HG03025 (cell line): ENCODE measurements around the gene CCNF.
A peak's percentile ranks its signal among the peaks of the same experiment; 100 is the strongest.

Experiments
- ATAC-seq: cut with Tn5 transposase; IDR thresholded peaks from one replicate; pipeline ENCODE4 v1.9.1; 2021; ENCODE audit warnings: mild to moderate bottlenecking, moderate library complexity; ENCODE audit not compliant: unreplicated experiment, low FRiP score

Gene CCNF

DNA sequence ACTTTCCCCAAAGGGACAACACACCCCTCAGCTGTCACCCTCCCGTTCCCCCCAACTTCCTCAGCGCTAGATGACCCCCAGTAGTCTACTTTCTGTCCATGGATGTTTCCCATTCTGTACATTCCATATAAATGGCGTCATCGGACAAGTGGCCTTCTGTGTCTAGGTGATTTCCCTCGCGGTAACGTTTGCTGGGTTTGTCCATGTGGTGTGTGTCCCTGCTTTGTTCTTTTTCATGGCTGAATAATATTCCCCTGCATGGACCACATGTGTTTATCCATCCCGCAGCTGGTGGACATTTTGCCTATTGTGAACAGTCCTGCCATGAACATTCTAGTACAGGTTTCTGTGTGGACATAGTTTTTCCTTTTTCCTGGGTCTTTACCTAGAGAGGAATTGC lies 23.4 kb downstream of the CCNF start:
- no peak for ATAC-seq

DNA sequence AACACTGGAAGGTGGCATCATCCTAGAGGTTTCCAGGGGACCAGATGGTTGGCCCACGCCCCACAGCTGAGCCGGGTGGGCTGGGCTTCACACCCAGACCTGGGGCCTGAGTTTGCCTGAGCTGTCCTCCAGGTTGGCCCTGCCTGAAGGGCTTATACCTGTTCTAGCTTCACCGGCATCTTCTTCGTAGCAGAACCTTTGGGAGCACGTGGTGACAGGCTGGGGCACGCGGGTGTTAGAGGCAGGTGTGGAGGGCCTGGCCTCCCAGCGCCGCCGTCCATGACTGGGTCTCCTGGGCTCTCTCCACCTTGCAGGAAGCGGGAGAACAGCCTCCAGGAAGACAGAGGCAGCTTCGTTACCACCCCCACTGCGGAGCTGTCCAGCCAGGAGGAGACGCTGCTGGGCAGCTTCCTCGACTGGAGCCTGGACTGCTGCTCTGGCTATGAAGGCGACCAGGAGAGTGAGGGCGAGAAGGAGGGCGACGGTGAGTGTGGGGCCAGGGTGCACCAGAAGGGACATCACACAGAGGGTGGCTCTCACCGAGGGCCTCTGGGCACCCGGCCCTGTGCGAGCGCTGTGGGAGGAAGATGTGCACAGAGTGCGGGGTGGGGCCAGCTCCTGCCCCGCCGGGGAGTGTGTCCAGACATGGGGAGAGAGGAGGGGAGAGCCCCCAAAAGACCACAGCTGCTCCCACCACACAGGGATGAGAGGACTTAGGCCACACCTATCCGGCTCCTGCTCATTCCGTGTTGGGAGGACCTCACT lies 26.0 kb downstream of the CCNF start:
- no peak for ATAC-seq

DNA sequence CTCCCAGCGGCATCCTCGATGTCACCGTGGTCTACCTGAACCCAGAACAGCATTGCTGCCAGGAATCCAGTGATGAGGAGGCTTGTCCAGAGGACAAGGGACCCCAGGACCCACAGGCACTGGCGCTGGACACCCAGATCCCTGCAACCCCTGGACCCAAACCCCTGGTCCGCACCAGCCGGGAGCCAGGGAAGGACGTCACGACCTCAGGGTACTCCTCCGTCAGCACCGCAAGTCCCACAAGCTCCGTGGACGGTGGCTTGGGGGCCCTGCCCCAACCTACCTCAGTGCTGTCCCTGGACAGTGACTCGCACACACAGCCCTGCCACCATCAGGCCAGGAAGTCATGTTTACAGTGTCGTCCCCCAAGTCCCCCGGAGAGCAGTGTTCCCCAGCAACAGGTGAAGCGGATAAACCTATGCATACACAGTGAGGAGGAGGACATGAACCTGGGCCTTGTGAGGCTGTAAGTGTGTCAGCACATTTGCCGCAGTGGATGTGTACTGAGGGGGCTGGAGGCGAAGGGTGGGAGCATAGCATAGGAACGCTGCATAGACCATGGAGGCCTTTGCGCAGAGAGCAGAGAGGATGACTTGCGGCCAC lies 27.4 kb downstream of the CCNF start:
- ATAC-seq = no peak

DNA sequence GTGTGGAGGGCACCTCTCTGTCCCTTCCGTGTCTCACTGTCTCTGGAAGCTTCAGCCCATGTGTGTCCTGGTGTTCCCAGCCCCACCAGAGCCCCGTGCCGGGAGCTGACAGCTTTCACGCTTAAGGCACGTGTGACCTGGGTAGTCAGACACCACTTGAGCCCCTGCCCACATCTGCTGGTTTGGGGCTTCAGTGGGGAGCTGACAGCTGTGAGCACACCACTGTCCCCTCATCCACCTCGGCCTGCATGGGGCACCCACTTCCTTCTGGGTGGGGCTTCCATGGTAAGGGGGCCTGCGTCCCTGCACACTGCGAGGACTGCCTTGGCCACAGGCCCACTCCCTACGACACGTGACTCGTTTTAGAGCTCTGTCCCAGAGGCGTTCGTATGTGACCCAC lies 28.0 kb downstream of the CCNF start:
- ATAC-seq = no peak

DNA sequence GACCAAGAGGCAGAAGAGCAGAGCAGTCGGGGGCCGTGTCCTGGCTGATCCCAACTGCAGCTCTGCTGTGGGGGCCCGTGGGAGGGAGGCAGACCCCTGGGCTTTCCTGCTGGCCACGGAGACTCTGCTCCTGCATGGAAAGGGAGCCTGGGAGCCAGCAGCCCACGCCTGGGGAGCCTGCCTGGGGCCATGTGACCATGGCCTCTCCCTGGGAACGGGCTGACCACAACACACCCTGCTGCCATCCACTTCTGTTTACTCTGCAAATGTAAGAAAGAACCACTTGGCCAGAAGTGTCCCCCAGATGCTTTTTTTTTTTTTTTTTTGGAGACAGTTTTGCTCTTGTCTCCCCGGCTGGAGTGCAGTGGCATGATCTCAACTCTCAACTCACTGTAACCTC lies 28.7 kb downstream of the CCNF start:
- ATAC-seq = no peak

DNA sequence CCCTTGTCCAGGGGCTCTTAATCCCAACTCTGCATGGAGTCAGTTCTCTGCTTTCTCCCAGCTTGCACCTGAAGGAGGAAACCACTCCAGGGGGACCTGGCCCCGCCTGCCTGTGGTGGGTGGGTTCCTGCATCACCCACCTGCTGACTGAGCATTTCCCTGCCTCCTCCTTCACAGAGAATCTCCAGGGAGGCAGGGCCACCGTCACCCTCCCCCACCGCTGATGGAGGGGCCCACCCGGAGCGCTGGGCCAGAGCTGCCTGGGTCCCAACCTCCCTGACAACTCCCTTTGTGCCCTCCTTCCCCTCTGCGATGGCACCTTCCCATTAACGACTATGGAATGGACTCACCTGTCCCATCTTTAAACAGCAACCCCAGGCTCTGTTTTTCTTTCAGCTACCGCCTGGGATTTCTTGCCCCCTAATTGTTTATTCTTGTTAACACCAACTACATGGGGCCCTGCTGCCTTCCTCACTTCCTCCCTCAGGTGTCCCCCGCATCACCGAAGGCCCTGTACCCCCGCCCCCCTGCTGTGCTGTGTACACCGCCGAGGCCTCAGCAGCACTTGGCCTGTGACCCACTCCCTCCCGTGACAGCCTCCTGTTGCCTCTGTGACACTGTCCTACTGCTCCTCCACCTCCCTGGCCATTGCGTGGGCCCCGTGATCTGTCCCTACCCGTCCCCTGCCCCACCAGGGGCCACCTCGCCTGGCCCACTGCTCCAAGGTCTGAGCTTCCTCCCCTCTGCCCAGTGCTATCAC lies 29.8 kb downstream of the CCNF start:
- no peak for ATAC-seq

DNA sequence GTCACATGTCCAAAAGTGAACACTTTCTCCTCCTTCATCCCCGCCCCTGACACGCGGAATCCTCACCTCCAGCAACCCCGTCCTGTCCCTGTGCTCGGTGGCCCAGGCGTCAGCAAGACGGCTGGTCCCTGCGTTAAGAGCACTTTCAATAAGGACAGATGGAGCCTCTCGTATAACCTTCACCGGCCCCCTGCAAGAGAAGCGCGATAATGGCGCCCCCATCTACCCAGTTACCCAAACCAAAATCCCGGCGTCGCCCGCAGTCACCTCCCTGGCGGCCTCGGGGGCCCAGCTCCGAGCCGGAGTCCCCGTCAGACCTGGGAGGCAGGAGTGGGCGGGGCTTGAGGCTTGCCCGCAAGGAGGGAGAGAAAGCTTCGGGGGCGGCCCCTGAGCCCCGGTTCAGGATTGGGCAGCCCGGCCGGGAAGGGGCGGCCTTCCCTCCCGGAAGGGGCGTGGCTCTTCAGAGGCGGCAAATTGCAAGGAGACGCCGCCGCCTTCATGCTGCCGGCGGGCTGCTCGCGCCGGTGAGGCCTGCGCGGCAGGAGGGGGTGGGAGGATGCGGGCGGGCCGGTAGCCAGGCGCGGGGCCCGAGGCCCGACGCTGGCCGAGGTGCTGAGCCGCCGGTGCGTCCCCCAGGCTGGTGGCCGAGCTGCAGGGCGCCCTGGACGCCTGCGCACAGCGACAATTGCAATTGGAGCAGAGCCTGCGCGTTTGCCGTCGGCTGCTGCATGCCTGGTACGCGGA lies 30.6 kb downstream of the CCNF start, which contains the start of gene TEDC2:
Gene TEDC2 (plus strand): TSS at position 463 of the 744 bp plus-strand sequence. CDS start 36 bp downstream, at position 499.
- ATAC-seq = peak; percentile 76

DNA sequence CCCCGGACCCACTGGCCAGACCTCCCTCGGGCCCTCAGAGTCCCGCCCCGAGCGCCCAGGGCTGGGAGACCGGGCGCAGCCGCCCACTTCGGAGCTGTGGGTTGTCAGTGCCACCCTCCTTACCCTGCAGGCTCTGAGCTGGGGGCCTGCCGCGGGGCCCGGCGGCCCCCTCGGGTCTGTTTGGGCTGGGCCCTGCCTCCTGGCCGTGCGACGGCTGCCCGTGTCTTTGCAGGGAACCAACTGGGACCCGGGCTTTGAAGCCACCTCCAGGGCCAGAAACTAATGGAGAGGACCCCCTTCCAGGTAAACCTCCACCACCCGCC lies 31.1 kb downstream of the CCNF start:
- ATAC-seq = no peak

DNA sequence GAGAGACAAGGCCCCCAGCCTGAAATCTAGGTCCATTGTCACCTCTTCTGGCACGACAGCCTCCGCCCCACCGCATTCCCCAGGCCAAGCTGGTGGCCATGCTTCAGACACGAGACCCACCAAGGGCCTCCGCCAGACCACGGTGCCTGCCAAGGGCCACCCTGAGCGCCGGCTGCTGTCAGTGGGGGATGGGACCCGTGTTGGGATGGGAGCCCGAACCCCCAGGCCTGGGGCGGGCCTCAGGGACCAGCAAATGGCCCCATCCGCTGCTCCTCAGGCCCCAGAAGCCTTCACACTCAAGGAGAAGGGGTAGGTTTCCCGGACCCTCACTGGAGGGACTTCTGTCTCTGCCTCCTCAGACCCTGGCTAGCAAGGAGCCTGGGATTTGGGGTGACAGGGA lies 31.7 kb downstream of the CCNF start:
- ATAC-seq = no peak

DNA sequence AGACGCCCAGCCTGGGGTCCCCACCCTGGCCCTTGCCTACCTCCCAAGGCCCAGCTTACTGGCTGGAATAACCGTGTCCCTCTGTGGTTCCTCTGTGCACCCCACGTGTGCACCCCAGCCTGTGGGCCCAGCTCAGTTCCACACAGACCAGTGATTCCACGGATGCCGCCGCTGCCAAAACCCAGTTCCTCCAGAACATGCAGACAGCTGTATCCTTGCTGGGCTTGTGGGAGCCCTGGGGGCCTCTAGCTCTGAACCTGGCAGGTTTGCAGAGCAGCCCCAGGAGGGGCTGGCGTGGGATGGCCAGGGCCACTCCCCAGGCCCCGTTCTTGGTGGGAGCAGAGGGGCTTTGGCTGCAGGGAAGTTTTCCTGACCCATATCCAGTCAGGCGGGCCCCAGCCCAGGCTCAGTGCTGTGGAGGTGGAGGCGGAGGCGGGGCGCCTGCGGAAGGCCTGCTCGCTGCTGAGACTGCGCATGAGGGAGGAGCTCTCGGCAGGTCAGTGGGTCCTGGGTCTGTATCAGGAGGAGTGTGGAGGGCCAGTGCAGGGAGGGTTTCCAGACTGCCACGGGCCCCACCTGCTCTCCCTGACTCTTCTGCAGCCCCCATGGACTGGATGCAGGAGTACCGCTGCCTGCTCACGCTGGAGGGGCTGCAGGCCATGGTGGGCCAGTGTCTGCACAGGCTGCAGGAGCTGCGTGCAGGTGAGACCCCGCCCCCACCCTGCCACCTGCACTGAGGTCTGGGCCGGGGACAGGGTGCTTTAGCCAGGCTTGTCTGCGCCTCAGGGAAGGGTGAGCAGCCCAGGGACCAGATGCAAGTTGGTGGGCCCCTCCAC lies 33.0 kb downstream of the CCNF start:
- ATAC-seq = no peak

DNA sequence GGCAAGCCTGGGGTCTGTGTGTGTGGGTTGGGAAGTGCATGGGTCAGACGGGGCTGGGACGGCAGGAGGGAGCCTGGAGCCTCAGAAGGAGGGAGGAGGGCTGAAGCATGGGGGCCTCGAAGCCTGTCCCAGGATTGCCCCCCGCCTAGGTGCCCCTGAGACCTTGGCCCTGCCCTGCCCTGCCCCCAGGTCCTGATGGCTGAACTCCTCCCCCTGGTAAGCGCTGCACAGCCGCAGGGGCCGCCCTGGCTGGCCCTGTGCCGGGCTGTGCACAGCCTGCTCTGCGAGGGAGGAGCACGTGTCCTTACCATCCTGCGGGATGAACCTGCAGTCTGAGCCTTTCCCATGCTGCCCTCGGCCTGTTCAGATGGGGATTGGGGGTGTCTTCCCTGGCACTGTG lies 35.1 kb downstream of the CCNF start:
- ATAC-seq = no peak

DNA sequence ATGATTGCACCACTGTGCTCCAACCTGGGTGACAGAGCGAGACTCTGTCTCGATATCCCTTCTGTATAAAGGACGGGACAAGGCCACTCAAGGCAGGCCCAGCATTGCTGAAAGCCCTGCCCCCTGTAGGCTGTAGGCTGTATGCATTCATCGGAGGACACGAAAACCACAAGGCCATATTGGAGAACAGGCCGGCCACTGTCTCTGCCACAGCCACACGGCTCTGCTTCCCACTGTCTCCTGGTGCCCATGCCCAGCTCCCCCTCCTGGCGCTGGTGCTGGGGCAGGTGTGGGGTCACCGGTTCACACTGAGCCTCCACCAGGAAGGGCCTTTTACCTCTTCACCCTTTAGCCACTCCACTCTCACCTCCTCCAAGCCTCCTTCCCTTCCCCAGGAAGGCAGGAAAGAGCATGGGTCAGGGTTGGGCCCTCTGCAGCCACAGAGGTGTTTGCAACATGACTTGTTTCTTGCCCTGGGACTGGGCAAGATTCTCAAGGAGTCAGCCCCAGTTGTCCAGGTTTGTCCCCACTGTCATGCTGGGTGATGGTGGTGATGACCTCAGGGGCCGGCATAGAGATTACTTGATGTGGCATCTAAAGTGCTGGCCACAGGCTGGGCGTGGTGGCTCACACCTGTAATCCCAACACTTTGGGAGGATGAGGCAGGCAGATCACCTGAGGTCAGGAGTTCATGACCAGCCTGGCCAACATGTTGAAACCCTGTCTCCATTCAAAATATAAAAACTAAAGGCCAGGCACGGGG lies 36.6 kb downstream of the CCNF start:
- no peak for ATAC-seq

DNA sequence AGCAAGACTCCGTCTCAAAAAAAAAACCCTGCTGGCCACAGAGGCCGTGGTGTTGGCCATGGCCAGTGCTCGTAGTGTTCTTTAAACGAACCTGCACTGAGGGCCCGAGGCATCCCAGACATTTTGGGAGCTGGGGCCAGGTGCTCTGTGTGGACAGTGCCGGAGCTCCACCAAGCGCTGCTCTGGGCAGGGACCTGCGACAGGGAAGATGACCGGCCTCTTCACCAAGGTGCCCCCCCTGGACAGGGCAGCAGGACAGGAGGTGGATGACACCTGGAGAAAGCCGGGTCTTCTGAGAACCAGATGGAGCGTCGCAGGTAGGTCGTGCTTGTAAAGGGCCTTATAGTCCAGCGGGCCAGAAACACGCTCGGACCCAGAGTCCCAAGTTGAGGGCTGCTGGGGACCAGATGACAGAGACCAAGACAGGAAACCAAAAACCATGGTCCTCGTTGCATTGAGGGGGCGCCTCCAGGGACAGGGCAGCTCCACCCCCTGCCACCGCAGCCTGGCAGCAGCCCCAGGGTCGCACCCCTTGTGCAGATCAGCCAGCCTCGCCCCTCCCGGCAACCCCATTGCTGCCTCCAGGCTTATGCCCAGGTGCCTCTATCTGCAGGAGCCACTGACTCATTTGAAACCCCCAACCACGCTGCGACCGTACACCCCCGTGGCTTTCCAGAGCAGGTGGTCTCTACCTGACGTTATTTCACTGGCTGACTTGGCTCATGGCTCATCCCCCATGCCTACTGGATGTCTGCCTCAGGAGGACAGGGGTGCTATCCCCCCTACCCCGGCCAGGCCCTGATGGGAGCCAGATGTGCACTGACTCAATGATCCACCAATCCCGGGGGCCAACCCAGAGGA lies 37.6 kb downstream of the CCNF start:
- no peak for ATAC-seq

DNA sequence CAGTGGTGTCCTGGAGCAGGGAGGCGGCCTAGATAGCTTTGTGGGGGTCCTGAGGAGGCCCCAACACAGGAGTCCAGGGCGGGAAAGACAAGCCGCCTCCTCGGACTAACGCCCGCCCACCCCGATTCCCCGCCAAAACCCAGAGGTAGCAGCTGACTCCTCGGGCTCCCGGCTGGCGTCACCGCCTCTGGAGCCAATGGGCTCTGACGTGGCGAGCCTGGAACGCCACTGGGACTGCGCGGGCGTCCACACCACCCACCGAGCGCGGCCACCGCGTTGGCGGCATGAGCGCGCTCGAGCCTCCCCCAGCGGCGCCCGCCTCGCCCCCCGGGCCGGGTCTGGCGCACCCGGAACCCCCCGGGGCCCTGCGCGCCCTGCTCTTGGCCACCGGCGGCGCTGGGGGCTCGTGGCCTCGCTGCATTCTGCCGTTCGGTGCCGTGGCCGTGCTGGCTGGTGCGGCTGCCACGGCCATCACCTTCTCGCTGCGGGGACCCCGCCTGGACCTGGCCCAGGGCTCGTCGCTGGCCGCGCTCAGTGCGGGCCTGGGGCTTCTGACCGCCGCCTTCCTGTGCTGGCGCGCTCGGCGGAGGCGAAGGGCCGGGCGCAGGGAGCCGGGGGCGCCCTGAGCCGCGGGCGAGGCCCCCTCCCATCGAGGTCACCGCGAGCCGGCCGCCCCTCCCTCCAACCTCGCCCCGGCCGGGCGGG lies 38.4 kb downstream of the CCNF start:
- ATAC-seq = no peak

DNA sequence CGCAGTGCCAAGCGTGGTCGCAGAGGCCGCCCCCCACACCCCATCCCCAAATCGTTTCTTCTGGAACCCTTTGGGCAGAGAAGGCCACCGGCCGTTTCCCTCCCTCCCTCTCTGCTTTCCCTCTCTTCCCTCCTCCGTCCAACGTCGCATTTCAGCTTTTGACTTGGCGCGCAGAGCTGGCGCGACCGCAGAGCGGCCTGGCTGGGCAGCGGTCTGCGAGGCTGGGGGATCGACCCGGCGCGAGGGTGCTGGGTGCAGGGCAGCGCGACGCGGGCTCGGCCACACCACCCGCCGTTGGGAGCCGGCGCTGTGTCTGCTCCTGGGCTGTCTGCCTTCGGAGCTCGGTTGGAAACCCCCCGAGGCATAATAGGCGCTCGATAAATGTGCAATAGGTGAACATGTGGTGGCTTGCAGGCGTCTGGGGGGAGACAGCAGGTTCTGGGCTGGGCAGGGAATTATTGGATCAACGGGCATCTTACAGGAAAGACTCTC lies 39.0 kb downstream of the CCNF start:
- no peak for ATAC-seq

DNA sequence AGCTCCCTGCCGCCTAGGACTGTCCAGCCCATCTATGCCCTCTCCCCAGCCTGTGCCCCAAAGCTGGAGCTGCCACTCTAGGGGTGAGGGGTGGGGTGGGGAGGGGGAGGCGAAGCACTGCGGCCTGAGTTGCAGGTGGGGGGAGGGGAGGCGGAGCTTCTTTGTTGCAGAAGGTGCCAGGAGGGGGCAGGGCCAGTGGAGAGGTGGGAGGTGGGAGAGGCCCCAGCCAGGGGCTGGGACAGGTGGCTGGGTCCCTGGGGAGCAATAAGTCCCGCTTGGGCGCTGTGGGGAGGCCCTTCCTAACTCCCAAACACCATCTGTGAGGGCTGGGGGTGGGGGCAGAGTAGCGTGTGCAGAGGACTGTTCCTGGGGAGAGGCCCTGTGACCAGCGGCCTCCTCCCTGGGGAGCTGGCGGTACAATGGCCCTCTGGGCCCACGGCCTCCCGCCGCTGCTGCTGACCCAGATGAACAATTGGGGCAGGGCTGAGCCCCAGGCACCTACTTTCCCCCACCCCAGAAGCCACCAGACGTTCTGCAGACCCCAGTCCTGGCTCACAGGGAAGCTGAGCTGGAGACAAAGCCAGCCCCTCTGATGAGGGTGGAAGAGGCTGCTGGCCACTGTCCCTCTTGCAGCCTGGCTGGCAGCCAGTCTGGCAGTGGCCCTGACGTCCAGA lies 39.6 kb downstream of the CCNF start:
- ATAC-seq = no peak
